GM12864 (cell line): ENCODE measurements around the gene VWA8.

Experiments used
- DNase-seq: peaks from one replicate; pipeline ENCODE4 v3.0.0-alpha.2; 2011; ENCODE audit warnings: low read depth
- H3K4me3 ChIP-seq: 2 replicates; pipeline ENCODE4 v1.5.1; 2011; ENCODE audit warnings: mild to moderate bottlenecking, low read depth, low read length, control low read depth
- CTCF ChIP-seq: IDR thresholded peaks from 2 replicates; pipeline ENCODE4 v1.5.1; 2011; ENCODE audit warnings: low read depth, mild to moderate bottlenecking, moderate library complexity, low read length, control low read depth, inconsistent platforms; ENCODE audit errors: missing control alignments

VWA8 gene

GRCh38 chr13:41533266-41534052 is 427.4 kb downstream of the VWA8 start:
- TF ChIP-seq CTCF: no peak

GRCh38 chr13:41528021-41528420 is 432.9 kb downstream of the VWA8 start:
- TF ChIP-seq CTCF: no peak
- H3K4me3 ChIP-seq: no peak overlapping the region
- DNase-seq: no peak

More at GRCh38 chr13:41533266-41534052, 427.4 kb downstream of the VWA8 start:
- no peak overlapping the region for H3K4me3 ChIP-seq
- no peak for DNase-seq

- no peak overlapping the region for H3K4me3 ChIP-seq
- no peak for TF ChIP-seq CTCF
- DNase-seq: no peak
Observed at GRCh38 chr13:41520660-41521630, 440.0 kb downstream of the VWA8 start.

DNA sequence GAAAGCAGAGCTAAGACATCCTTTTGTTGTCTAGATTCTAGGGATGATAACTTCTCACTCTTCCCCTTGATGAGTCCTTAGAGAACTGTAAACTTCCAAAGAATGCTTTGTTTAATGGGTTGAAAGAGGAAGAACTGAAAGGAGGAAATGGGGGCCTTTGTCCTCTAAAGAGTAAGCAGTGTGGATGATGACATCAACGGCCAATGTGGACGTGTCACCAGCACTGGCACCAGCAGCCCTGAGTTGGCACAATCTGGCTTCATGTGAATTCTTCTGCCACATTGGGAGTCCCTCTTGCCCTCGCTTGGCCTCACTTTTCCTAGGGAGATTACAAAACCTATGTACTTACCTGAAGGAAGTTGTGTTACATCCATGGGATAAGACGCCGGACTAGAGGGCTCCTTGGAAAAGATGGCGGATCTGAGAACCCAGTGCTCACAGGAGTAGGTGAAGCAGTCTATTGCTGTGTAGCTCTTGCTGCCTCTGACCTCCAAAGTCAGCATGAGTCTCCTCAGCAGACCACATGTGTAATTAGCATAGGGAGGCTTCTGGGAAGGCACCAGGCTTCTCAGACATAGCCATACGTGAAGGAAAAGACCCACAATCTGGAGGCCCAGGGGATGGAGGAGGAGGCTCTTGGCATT is 440.8 kb downstream of the VWA8 start:
- TF ChIP-seq CTCF: no peak
- no peak for DNase-seq
- no peak overlapping the region for H3K4me3 ChIP-seq
